NB4 (cell line): ENCODE measurements around the gene CHN1.

ENCODE experiments used
- MYC ChIP-seq: IDR thresholded peaks from 2 replicates; pipeline ENCODE4 v1.6.1; 2011; ENCODE audit warnings: low read depth, low read length
- POLR2A ChIP-seq: IDR thresholded peaks from 2 replicates; pipeline ENCODE4 v1.6.1; 2011; ENCODE audit warnings: mild to moderate bottlenecking; ENCODE audit not compliant: insufficient read length; ENCODE audit errors: extremely low read depth
- TF ChIP-seq, protein P1 (sequence below): IDR thresholded peaks from one replicate; pipeline ENCODE4 v1.5.1; 2012; ENCODE audit warnings: low read depth, low read length
- TF ChIP-seq, protein P2 (sequence below): IDR thresholded peaks from 2 replicates; pipeline ENCODE4 v1.6.1; 2011; ENCODE audit warnings: low read depth, low read length

DNA sequence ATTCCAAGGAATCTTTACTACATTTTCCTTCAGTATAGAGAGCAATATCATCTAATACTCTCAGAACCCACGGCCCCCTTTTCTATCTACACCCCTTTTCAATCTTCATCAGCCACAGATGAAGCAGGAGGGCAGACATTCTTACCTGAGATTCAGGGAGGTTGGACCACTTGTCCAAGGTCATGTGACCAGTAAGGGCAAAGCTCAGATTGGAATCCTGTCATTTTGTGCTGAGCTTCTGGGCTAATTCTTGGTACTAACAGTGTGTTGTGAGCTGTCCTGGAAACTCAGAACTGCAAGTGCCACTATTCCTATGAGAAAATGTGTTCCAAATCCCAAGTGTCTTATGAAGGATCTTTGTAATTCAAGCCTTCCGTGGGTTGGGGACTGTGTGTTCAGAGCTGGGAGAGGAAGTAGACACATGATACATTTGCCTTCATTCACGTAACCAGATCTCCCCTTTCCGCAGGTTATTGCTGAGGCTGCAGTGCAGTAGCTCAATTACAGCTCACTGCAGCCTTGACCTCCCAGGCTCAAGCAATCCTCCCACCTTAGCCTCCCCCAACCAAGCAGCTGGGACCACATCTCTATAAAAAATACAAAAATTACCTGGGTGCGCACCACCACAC lies 244.2 kb downstream of the CHN1 start:
- TF ChIP-seq, protein P1, sequence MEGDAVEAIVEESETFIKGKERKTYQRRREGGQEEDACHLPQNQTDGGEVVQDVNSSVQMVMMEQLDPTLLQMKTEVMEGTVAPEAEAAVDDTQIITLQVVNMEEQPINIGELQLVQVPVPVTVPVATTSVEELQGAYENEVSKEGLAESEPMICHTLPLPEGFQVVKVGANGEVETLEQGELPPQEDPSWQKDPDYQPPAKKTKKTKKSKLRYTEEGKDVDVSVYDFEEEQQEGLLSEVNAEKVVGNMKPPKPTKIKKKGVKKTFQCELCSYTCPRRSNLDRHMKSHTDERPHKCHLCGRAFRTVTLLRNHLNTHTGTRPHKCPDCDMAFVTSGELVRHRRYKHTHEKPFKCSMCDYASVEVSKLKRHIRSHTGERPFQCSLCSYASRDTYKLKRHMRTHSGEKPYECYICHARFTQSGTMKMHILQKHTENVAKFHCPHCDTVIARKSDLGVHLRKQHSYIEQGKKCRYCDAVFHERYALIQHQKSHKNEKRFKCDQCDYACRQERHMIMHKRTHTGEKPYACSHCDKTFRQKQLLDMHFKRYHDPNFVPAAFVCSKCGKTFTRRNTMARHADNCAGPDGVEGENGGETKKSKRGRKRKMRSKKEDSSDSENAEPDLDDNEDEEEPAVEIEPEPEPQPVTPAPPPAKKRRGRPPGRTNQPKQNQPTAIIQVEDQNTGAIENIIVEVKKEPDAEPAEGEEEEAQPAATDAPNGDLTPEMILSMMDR: no peak
- TF ChIP-seq POLR2A (no peak), MYC (no peak)
- TF ChIP-seq, protein P2, sequence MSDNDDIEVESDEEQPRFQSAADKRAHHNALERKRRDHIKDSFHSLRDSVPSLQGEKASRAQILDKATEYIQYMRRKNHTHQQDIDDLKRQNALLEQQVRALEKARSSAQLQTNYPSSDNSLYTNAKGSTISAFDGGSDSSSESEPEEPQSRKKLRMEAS: no peak
